HCT116 (cell line): Measurements from ENCODE around the gene EVC2.

Source experiments
- EZH2 ChIP-seq: fragments of 200-600 bp; sonication (generic); IDR thresholded peaks from 2 replicates; pipeline ENCODE4 v1.6.1; 2017; ENCODE audit warnings: antibody characterized with exemption, mixed run types
- JUND ChIP-seq: IDR thresholded peaks from 2 replicates; pipeline ENCODE4 v1.6.1; 2012
- POLR2A ChIP-seq: IDR thresholded peaks from 2 replicates; pipeline ENCODE4 v1.7.0; 2011; ENCODE audit warnings: borderline replicate concordance; ENCODE audit not compliant: insufficient read depth, insufficient read length; ENCODE audit errors: extremely low read depth
- POLR2AphosphoS5 ChIP-seq: IDR thresholded peaks from 2 replicates; pipeline ENCODE4 v1.6.1; 2011; ENCODE audit warnings: mild to moderate bottlenecking, low read depth, low read length, moderate library complexity
- TCF7L2 ChIP-seq: IDR thresholded peaks from 2 replicates; pipeline ENCODE4 v1.7.0; 2011; ENCODE audit warnings: borderline replicate concordance, inconsistent platforms; ENCODE audit not compliant: insufficient read depth, insufficient read length; ENCODE audit errors: extremely low read depth
- ZFX ChIP-seq: fragments of 450-650 bp; IDR thresholded peaks from 2 replicates; pipeline ENCODE4 v1.6.1; 2017
- TF ChIP-seq, protein P1 (sequence below), 3 experiments: fragments of 200-600 bp in 1 of 3; sonication (generic) in 1 of 3; IDR thresholded peaks in 2 of 3; conservative IDR thresholded peaks in 1 of 3; 2 replicates each; pipeline ENCODE4 v1.5.1; 2012 to 2017; ENCODE audit warnings: low read depth in 2 of 3, low read length in 2 of 3, antibody characterized with exemption in 1 of 3, borderline replicate concordance in 1 of 3, control low read depth in 1 of 3, mild to moderate bottlenecking in 1 of 3, mixed read lengths in 1 of 3, mixed run types in 1 of 3, moderate library complexity in 1 of 3; ENCODE audit not compliant: insufficient read depth in 1 of 3
- TF ChIP-seq, protein P2 (sequence below): IDR thresholded peaks from 2 replicates; pipeline ENCODE4 v1.6.1; 2012
- TF ChIP-seq, protein P3 (sequence below): IDR thresholded peaks from 2 replicates; pipeline ENCODE4 v1.6.1; 2012

DNA sequence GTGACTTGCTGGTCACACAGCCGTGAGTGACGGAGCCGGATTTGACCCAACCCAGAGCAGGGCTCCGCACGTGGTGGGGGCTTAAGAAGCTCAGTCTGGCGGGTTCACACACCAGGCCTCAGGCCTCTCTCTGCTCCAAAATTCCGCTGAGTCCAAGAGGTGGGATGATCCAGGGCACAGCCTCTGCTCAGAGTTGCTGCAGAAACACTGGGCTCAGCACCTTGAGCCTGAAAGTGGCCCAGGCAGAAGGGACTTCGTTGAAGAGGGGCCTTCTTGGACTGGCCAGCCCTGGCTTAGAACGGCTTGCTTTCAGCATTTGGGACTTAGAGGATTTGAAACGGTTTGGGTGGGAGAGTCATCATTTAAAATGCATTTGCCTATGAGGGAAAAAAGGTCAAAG, 23.8 kb upstream of the EVC2 start:
- TF ChIP-seq ZFX = no peak
- TF ChIP-seq, protein P1, sequence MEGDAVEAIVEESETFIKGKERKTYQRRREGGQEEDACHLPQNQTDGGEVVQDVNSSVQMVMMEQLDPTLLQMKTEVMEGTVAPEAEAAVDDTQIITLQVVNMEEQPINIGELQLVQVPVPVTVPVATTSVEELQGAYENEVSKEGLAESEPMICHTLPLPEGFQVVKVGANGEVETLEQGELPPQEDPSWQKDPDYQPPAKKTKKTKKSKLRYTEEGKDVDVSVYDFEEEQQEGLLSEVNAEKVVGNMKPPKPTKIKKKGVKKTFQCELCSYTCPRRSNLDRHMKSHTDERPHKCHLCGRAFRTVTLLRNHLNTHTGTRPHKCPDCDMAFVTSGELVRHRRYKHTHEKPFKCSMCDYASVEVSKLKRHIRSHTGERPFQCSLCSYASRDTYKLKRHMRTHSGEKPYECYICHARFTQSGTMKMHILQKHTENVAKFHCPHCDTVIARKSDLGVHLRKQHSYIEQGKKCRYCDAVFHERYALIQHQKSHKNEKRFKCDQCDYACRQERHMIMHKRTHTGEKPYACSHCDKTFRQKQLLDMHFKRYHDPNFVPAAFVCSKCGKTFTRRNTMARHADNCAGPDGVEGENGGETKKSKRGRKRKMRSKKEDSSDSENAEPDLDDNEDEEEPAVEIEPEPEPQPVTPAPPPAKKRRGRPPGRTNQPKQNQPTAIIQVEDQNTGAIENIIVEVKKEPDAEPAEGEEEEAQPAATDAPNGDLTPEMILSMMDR (IDR thresholded peaks at IDR 0.05 in 2 of 3, conservative IDR thresholded peaks at IDR 0.05 in 1 of 3; ENCODE audit: borderline replicate concordance in 1 of 3, insufficient read depth in 1 of 3, low read depth in 2 of 3, low read length in 2 of 3) = no peak
- no peak for TF ChIP-seq EZH2
- no peak for TF ChIP-seq JUND
- TF ChIP-seq POLR2A = no peak
- TF ChIP-seq, protein P2, sequence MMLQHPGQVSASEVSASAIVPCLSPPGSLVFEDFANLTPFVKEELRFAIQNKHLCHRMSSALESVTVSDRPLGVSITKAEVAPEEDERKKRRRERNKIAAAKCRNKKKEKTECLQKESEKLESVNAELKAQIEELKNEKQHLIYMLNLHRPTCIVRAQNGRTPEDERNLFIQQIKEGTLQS = no peak
- TF ChIP-seq, protein P3, sequence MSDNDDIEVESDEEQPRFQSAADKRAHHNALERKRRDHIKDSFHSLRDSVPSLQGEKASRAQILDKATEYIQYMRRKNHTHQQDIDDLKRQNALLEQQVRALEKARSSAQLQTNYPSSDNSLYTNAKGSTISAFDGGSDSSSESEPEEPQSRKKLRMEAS = no peak
- no peak for TF ChIP-seq POLR2AphosphoS5
- TF ChIP-seq TCF7L2 = no peak
